Cardiac muscle cell (in vitro differentiated cells and primary cell): ENCODE data around the gene TTLL5. TPM values are rescaled to one million over a fixed set of nuclear protein-coding genes. Genes with fewer than 3 reads are reported as not detected.

Experiments used
- DNase-seq, 2 donors: peaks; one replicate each; pipeline versions ENCODE4 v3.0.0 to v3.0.0-alpha.2; 2010 to 2017; ENCODE audit warnings: low read depth in 1 of 2, low spot score in 1 of 2
- H3K27ac ChIP-seq: fragments of 200-600 bp; sonication (generic); 2 replicates; pipeline ENCODE4 v1.5.1; 2016
- H3K27me3 ChIP-seq: fragments of 200-600 bp; sonication (generic); 2 replicates; pipeline ENCODE4 v1.6.0; 2016; ENCODE audit warnings: control low read depth
- H3K36me3 ChIP-seq: fragments of 200-600 bp; sonication (generic); 2 replicates; pipeline ENCODE4 v1.5.1; 2016; ENCODE audit warnings: control low read depth
- H3K4me1 ChIP-seq: fragments of 200-600 bp; sonication (generic); 2 replicates; pipeline ENCODE4 v1.8.1; 2017; ENCODE audit warnings: low read depth, mild to moderate bottlenecking, mixed run types
- H3K4me3 ChIP-seq: fragments of 200-600 bp; sonication (generic); 2 replicates; pipeline ENCODE4 v1.5.1; 2016; ENCODE audit warnings: mild to moderate bottlenecking
- H3K9me3 ChIP-seq: fragments of 200-600 bp; sonication (generic); 2 replicates; pipeline ENCODE4 v1.5.1; 2017; ENCODE audit warnings: low read depth, mild to moderate bottlenecking, control low read depth
- polyA plus RNA-seq: library from polyadenylated mRNA; unstranded; fragments of >200 nt; fragmentation: Nextera tagmentation; extraction: Ambion mirVana; gene quantifications from 2 replicates; pipeline ENCODE4 v1.2.1, GENCODE V29; 2016
- total RNA-seq: library from RNA; depleted of rRNA; stranded (reverse); fragments of >200 nt; gene quantifications from 2 replicates; pipeline ENCODE4 v1.2.3, GENCODE V29; 2016
- TF ChIP-seq, protein P1 (sequence below): IDR thresholded peaks from 2 replicates; pipeline ENCODE4 v1.5.1; 2012; ENCODE audit warnings: low read depth, mild to moderate bottlenecking, low read length

The TTLL5 gene
- total and polyA plus RNA-seq, 2 experiments from 2014 or later: 24.1 to 28.4 TPM

DNA sequence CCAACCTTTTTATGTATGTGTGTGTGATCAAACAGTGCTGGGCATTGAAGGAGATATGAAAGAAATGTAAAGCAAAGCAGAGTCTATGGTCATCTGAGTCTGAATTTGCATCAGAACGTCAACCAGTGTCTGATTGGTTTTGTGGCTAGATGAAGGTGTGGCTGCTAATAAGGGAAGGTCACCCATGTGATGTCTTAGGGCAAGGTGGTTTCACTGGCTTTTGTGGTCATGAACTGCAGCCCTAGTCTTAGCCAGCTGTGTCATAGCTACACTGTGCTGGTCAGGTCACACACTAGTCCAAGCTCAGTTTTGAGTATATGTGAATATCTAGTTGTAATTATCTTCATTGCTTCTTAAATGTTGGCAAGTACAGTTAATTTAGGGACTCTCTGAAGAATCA, 214.9 kb downstream of the TTLL5 start:
- no peak for DNase-seq
- no peaks in the 10 kb centered on the region for H3K27me3 ChIP-seq
- H3K36me3 ChIP-seq: no peaks in the 10 kb centered on the region
- TF ChIP-seq, protein P1, sequence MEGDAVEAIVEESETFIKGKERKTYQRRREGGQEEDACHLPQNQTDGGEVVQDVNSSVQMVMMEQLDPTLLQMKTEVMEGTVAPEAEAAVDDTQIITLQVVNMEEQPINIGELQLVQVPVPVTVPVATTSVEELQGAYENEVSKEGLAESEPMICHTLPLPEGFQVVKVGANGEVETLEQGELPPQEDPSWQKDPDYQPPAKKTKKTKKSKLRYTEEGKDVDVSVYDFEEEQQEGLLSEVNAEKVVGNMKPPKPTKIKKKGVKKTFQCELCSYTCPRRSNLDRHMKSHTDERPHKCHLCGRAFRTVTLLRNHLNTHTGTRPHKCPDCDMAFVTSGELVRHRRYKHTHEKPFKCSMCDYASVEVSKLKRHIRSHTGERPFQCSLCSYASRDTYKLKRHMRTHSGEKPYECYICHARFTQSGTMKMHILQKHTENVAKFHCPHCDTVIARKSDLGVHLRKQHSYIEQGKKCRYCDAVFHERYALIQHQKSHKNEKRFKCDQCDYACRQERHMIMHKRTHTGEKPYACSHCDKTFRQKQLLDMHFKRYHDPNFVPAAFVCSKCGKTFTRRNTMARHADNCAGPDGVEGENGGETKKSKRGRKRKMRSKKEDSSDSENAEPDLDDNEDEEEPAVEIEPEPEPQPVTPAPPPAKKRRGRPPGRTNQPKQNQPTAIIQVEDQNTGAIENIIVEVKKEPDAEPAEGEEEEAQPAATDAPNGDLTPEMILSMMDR: no peak
- no peak overlapping the region for H3K4me3 ChIP-seq
- no peaks in the 10 kb centered on the region for H3K9me3 ChIP-seq
- peaks cover 7% of the 10 kb centered on the region for H3K4me1 ChIP-seq
- no peak overlapping the region for H3K27ac ChIP-seq

DNA sequence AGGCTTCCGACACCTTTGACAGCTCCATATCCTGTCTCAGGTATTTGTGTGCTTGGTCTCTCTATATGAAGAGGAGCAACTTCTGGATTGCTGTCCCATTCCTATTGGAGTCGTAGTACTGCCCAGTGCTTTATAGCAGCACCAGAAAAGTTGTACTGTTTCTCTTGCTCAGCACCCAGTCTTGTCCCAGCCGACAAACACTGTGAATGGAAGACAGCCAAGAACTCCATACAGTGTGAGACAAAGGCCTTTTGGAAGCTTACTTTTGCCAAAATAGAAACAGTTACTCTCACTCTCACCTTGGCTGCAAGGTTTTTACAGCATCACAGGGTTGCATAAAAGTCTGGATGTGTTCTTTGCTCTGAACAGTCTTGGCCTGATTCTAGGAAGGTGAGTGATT, 215.5 kb downstream of the TTLL5 start:
- H3K27me3 ChIP-seq: no peaks in the 10 kb centered on the region
- DNase-seq: peak in 1 of 2 donors; percentile 73
- H3K4me3 ChIP-seq: no peak overlapping the region
- TF ChIP-seq, protein P1: no peak
- no peaks in the 10 kb centered on the region for H3K9me3 ChIP-seq
- no peaks in the 10 kb centered on the region for H3K36me3 ChIP-seq
- H3K27ac ChIP-seq: no peak overlapping the region
- H3K4me1 ChIP-seq: peaks cover 3% of the 10 kb centered on the region

DNA sequence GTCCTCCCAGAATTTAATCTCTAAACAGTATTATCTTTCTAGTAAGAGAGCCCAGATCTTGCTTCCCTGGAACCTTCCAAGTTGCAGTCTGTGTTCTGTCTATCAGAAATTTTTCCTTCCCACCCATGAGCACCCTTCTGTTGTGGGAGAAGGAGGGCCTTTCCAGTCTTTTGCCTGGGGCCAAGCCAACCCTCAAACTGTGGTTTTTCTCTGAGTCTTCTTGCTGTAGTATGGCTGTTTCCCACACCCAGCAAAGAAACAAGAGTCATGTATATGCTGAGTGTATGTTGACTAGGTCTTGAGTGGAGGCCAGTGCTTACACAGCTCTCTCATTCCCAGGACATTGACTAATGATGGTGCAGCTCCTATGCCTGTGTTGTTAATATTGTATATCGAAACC, 216.2 kb downstream of the TTLL5 start:
- H3K4me3 ChIP-seq: no peak overlapping the region
- H3K36me3 ChIP-seq: no peaks in the 10 kb centered on the region
- no peaks in the 10 kb centered on the region for H3K27me3 ChIP-seq
- DNase-seq: peak in 1 of 2 donors; percentile 97
- H3K9me3 ChIP-seq: no peaks in the 10 kb centered on the region
- H3K27ac ChIP-seq: peak overlapping the region; percentile 9
- H3K4me1 ChIP-seq: no peaks in the 10 kb centered on the region
- TF ChIP-seq, protein P1: no peak

DNA sequence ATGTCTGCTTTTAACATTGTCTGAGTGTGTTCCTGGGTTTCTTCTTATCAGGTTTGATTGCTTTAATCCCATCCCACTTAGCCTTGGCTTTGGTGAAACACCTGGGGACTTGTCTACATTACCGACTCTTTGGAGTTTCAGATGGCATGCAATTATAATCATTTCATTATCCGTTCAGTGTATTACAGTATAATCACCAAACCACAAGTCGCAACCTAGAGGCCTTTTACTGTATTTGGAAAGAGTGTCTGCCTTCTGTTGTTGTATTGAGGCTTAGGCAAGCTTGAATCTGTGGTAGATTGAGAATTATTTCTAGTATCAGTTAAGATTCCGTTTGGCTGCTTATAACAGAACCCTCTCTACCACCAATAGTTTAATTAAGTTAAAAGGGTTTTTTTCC, 216.8 kb downstream of the TTLL5 start:
- Histone ChIP-seq H3K4me3 (no peak overlapping the region), H3K9me3 (no peaks in the 10 kb centered on the region), H3K27ac (no peak overlapping the region), H3K4me1 (no peaks in the 10 kb centered on the region), H3K27me3 (no peaks in the 10 kb centered on the region), H3K36me3 (no peaks in the 10 kb centered on the region)
- TF ChIP-seq, protein P1: no peak
- peak in 1 of 2 donors; percentile 46 for DNase-seq

DNA sequence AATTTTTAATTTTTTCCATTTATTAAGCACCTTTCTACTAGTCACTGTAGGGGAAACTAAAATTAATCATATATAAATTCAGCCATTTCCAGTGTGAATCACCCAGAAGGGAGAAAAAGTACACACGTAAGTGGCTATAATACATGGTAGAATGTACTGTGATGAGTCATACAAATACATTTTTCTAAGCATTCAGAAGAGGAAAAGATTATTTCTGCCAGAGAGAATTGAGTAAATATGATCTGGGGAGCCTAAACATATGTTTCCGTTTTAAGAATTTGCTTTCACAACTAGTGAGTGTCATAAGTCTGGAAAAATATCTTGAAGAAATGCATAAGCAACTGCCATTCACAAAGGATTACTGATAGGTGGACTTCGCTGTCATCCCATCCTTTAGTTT, 218.0 kb downstream of the TTLL5 start:
- Histone ChIP-seq H3K4me3 (no peak overlapping the region), H3K9me3 (no peaks in the 10 kb centered on the region), H3K36me3 (no peaks in the 10 kb centered on the region), H3K27me3 (no peaks in the 10 kb centered on the region), H3K4me1 (no peaks in the 10 kb centered on the region), H3K27ac (no peak overlapping the region)
- TF ChIP-seq, protein P1: no peak
- peak in 1 of 2 donors; percentile 91 for DNase-seq

DNA sequence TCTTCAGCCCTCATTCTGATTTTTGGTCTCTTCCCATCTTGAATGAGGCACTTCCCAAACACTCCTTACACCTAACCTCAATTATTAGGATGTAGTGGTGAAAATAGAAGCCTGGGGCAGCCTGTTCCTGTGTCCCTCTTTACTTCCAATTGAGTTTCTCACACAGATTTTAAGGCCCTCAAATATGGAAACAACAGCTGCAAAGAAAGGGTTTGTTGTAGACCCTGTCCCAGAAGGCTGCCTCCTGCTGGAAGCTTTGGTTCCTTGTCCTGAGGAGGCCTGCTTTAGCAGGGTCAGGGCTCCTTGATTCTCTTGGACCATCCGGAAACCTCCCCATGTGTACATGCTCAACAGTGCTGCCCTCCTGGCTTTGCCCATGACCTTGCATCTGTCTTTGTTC, 219.5 kb downstream of the TTLL5 start:
- Histone ChIP-seq H3K4me3 (no peak overlapping the region), H3K36me3 (no peaks in the 10 kb centered on the region), H3K9me3 (no peaks in the 10 kb centered on the region), H3K4me1 (no peaks in the 10 kb centered on the region), H3K27ac (no peak overlapping the region), H3K27me3 (no peaks in the 10 kb centered on the region)
- DNase-seq: no peak
- TF ChIP-seq, protein P1: no peak
